Measurements from ENCODE around the gene MRRF.

Gene MRRF

GRCh38 chr9:122228568-122229484 lies 35.9 kb upstream of the MRRF start, which contains the start of gene LHX6:
Gene LHX6, minus strand, starts transcription at chr9:122228957. Its CDS starts 217 bp downstream, at chr9:122228740.
- no peak for DNase-seq (ENCODE audit: low read depth in 3 of 3)

- no peak for DNase-seq (ENCODE audit: low read depth in 3 of 3)
Measured at GRCh38 chr9:122229485-122229837, 35.2 kb upstream of the MRRF start.

GRCh38 chr9:122232796-122233306 lies 31.8 kb upstream of the MRRF start:
- no peak for DNase-seq (ENCODE audit: low read depth in 3 of 3)

- no peak for DNase-seq (ENCODE audit: low read depth in 3 of 3)
Measured at GRCh38 chr9:122234022-122234748, 30.5 kb upstream of the MRRF start.

- DNase-seq (ENCODE audit: low read depth in 3 of 3): no peak
Measured at GRCh38 chr9:122236681-122237080, 28.0 kb upstream of the MRRF start.

- no peak for DNase-seq (ENCODE audit: low read depth in 3 of 3)
Measured at GRCh38 chr9:122239722-122240121, 25.0 kb upstream of the MRRF start.

GRCh38 chr9:122244349-122244748 lies 20.3 kb upstream of the MRRF start:
- no peak for DNase-seq (ENCODE audit: low read depth in 3 of 3)

- no peak for DNase-seq (ENCODE audit: low read depth in 3 of 3)
Measured at GRCh38 chr9:122246666-122247065, 18.0 kb upstream of the MRRF start.

- no peak for DNase-seq (ENCODE audit: low read depth in 3 of 3)
Measured at GRCh38 chr9:122248448-122248865, 16.2 kb upstream of the MRRF start.

GRCh38 chr9:122251351-122251750 lies 13.3 kb upstream of the MRRF start:
- DNase-seq (ENCODE audit: low read depth in 3 of 3): no peak

GRCh38 chr9:122252796-122253195 lies 11.9 kb upstream of the MRRF start:
- no peak for DNase-seq (ENCODE audit: low read depth in 3 of 3)

GRCh38 chr9:122254761-122255160 lies 9.9 kb upstream of the MRRF start:
- DNase-seq (ENCODE audit: low read depth in 3 of 3): no peak

- DNase-seq (ENCODE audit: low read depth in 3 of 3): no peak
Measured at GRCh38 chr9:122256206-122256605, 8.5 kb upstream of the MRRF start.

GRCh38 chr9:122258886-122259415 lies 5.7 kb upstream of the MRRF start:
- DNase-seq (ENCODE audit: low read depth in 3 of 3): no peak

- no peak for DNase-seq (ENCODE audit: low read depth in 3 of 3)
Measured at GRCh38 chr9:122261469-122261881, 3.2 kb upstream of the MRRF start.

GRCh38 chr9:122262073-122262472 lies 2.6 kb upstream of the MRRF start:
- DNase-seq (ENCODE audit: low read depth in 3 of 3): no peak

GRCh38 chr9:122263699-122264349 lies 858 bp upstream of the MRRF start:
- DNase-seq (ENCODE audit: low read depth in 3 of 3): no peak

GRCh38 chr9:122265149-122265915 lies 650 bp downstream of the MRRF start:
- peak in 1 of 3 experiments; percentile 3 for DNase-seq (ENCODE audit: low read depth in 3 of 3)

- no peak for DNase-seq (ENCODE audit: low read depth in 3 of 3)
Measured at GRCh38 chr9:122268041-122268814, 3.5 kb downstream of the MRRF start.

GRCh38 chr9:122274055-122274454 lies 9.4 kb downstream of the MRRF start:
- DNase-seq (ENCODE audit: low read depth in 3 of 3): no peak
